Peyer's patch (tissue), 4 donors: ENCODE data around the gene TDRD9.

ENCODE experiments used
- CTCF ChIP-seq, 6 experiments: fragments of 450-650 bp in 4 of 6; fragments of 200-600 bp in 2 of 6; sonication (generic) in 1 of 6; IDR thresholded peaks; one replicate each; pipeline ENCODE4 v1.5.1; 2017 to 2019; ENCODE audit warnings: antibody characterized with exemption in 6 of 6, mild to moderate bottlenecking in 3 of 6, moderate library complexity in 1 of 6
- POLR2A ChIP-seq, 2 donors: fragments of 450-650 bp; IDR thresholded peaks; one replicate each; pipeline ENCODE4 v1.5.1; 2017; ENCODE audit warnings: antibody characterized with exemption in 2 of 2, mild to moderate bottlenecking in 2 of 2, moderate library complexity in 2 of 2

GRCh38 chr14:104066719-104067295, 138.6 kb downstream of the TDRD9 start:
- TF ChIP-seq POLR2A (IDR thresholded peaks at IDR 0.05) (no peak), CTCF (IDR thresholded peaks at IDR 0.05) (no peak)
